WTC11 (cell line): ENCODE results near the gene NRSN1. TPM values are rescaled to one million over a fixed set of nuclear protein-coding genes. Genes with fewer than 3 reads are reported as not detected.
A peak's percentile ranks its signal among the peaks of the same experiment; 100 is the strongest.

Experiments
- ATAC-seq: fragments of 200-7000 bp; cut with Tn5 transposase; 2 replicates; pipeline ENCODE4 v1.10.0; 2021; ENCODE audit warnings: mild to moderate bottlenecking, moderate library complexity
- CTCF ChIA-PET: fragments of 300-600 bp; sonication (Branson Sonifier 250); formaldehyde crosslinking; loops from one replicate; lab custom pipeline; 2021; ENCODE audit warnings: antibody characterized with exemption; lab: Charles Lee
- POLR2A ChIA-PET: fragments of 350-600 bp; sonication (Branson Sonifier 250); formaldehyde crosslinking; loops from one replicate; lab custom pipeline; 2021; ENCODE audit warnings: antibody characterized with exemption; lab: Charles Lee
- DNase-seq: peaks from one replicate; pipeline ENCODE4 v3.0.0; 2021; ENCODE audit warnings: low spot score
- H3K27ac Mint-ChIP-seq: 2 replicates; pipeline ENCODE4 v1.8.0; 2021; ENCODE audit warnings: mixed read lengths
- H3K27me3 Mint-ChIP-seq: 2 replicates; pipeline ENCODE4 v1.8.0; 2021; ENCODE audit warnings: low read depth, mild to moderate bottlenecking, moderate library complexity, mixed read lengths
- H3K36me3 Mint-ChIP-seq: 2 replicates; pipeline ENCODE4 v1.8.0; 2021; ENCODE audit warnings: mixed read lengths
- H3K4me1 Mint-ChIP-seq: 2 replicates; pipeline ENCODE4 v1.8.0; 2022; ENCODE audit warnings: mixed read lengths
- H3K4me3 Mint-ChIP-seq: 2 replicates; pipeline ENCODE4 v1.8.0; 2021; ENCODE audit warnings: mild to moderate bottlenecking, moderate library complexity, mixed read lengths
- H3K9me3 Mint-ChIP-seq: 2 replicates; pipeline ENCODE4 v1.8.0; 2021; ENCODE audit warnings: mixed read lengths
- CBFB ChIP-seq: sonication (generic); formaldehyde crosslinking; IDR thresholded peaks from 2 replicates; pipeline ENCODE4 v1.8.1; 2022; ENCODE audit warnings: mild to moderate bottlenecking, low read depth, missing genetic modification reagents
- CREM ChIP-seq: sonication (generic); formaldehyde crosslinking; IDR thresholded peaks from 2 replicates; pipeline ENCODE4 v1.8.1; 2022; ENCODE audit warnings: mild to moderate bottlenecking, missing genetic modification reagents, moderate library complexity
- EMX1 ChIP-seq: fragments of 250-450 bp; sonication (Bioruptor Pico); IDR thresholded peaks from 2 replicates; pipeline ENCODE4 v1.8.0; 2021; ENCODE audit warnings: mild to moderate bottlenecking
- FOXK1 ChIP-seq: sonication (generic); formaldehyde crosslinking; IDR thresholded peaks from 2 replicates; pipeline ENCODE4 v1.8.0; 2022; ENCODE audit warnings: mild to moderate bottlenecking, moderate library complexity, missing genetic modification reagents
- MLX ChIP-seq: sonication (generic); formaldehyde crosslinking; IDR thresholded peaks from 2 replicates; pipeline ENCODE4 v1.8.1; 2023; ENCODE audit warnings: mild to moderate bottlenecking, missing genetic modification reagents, moderate library complexity
- MXD4 ChIP-seq: fragments of 250-450 bp; sonication (Bioruptor Pico); IDR thresholded peaks from 2 replicates; pipeline ENCODE4 v1.8.0; 2021; ENCODE audit warnings: mild to moderate bottlenecking, moderate library complexity, borderline replicate concordance
- NFYB ChIP-seq: sonication (generic); formaldehyde crosslinking; conservative IDR thresholded peaks from 2 replicates; pipeline ENCODE4 v1.8.0; 2022; ENCODE audit warnings: low read depth, missing genetic modification reagents
- RORB ChIP-seq: fragments of 250-450 bp; sonication (Bioruptor Pico); IDR thresholded peaks from 2 replicates; pipeline ENCODE4 v1.9.0; 2021; ENCODE audit warnings: mild to moderate bottlenecking
- SP1 ChIP-seq: sonication (generic); formaldehyde crosslinking; conservative IDR thresholded peaks from 2 replicates; pipeline ENCODE4 v1.8.1; 2022; ENCODE audit warnings: missing genetic modification reagents
- TCF7 ChIP-seq: sonication (generic); formaldehyde crosslinking; IDR thresholded peaks from 2 replicates; pipeline ENCODE4 v1.8.0; 2022; ENCODE audit warnings: mild to moderate bottlenecking, low read depth, missing genetic modification reagents, moderate library complexity
- USF1 ChIP-seq: sonication (generic); formaldehyde crosslinking; IDR thresholded peaks from 2 replicates; pipeline ENCODE4 v1.8.0; 2022; ENCODE audit warnings: mild to moderate bottlenecking, missing genetic modification reagents
- ZBTB21 ChIP-seq: sonication (generic); formaldehyde crosslinking; IDR thresholded peaks from 2 replicates; pipeline ENCODE4 v1.8.1; 2023; ENCODE audit warnings: mild to moderate bottlenecking, missing genetic modification reagents, borderline replicate concordance
- ZNF121 ChIP-seq: sonication (generic); formaldehyde crosslinking; IDR thresholded peaks from 2 replicates; pipeline ENCODE4 v1.8.0; 2023; ENCODE audit warnings: missing genetic modification reagents
- ZNF317 ChIP-seq: sonication (generic); formaldehyde crosslinking; IDR thresholded peaks from 2 replicates; pipeline ENCODE4 v1.8.1; 2023; ENCODE audit warnings: low read depth, mild to moderate bottlenecking, moderate library complexity, missing genetic modification reagents, borderline replicate concordance
- ZNF396 ChIP-seq: fragments of 250-450 bp; sonication (Bioruptor Pico); IDR thresholded peaks from 2 replicates; pipeline ENCODE4 v1.8.0; 2021; ENCODE audit warnings: mild to moderate bottlenecking, moderate library complexity, borderline replicate concordance
- ZNF423 ChIP-seq: fragments of 250-450 bp; sonication (Bioruptor Pico); IDR thresholded peaks from 2 replicates; pipeline ENCODE4 v2.1.2; 2022; ENCODE audit warnings: mild to moderate bottlenecking, moderate library complexity
- ZNF512 ChIP-seq: sonication (generic); formaldehyde crosslinking; IDR thresholded peaks from 2 replicates; pipeline ENCODE4 v1.8.1; 2022; ENCODE audit warnings: missing genetic modification reagents, borderline replicate concordance
- ZNF671 ChIP-seq: fragments of 250-450 bp; sonication (Bioruptor Pico); IDR thresholded peaks from 2 replicates; pipeline ENCODE4 v1.8.0; 2021; ENCODE audit warnings: mild to moderate bottlenecking
- total RNA-seq: library from RNA; stranded (reverse); gene quantifications from 3 replicates; pipeline ENCODE4 v1.2.3, GENCODE V29; 2021
- TF ChIP-seq, protein P1 (sequence below): sonication (generic); formaldehyde crosslinking; IDR thresholded peaks from 2 replicates; pipeline ENCODE4 v1.8.1; 2022; ENCODE audit warnings: low read depth, mild to moderate bottlenecking, moderate library complexity, missing genetic modification reagents, borderline replicate concordance
- TF ChIP-seq, protein P2 (sequence below): fragments of 250-450 bp; sonication (Bioruptor Pico); IDR thresholded peaks from 2 replicates; pipeline ENCODE4 v1.9.0; 2021; ENCODE audit warnings: mild to moderate bottlenecking

Gene NRSN1
- total RNA-seq, 1 experiment from 2014 or later: not detected

- Mint-ChIP-seq H3K36me3 (no peaks in the 10 kb centered on the region), H3K4me1 (peaks cover 6% of the 10 kb centered on the region; the same call in 1 of the 2 replicates), H3K27me3 (no peaks in the 10 kb centered on the region; the same call in 1 of the 2 replicates), H3K9me3 (no peaks in the 10 kb centered on the region), H3K4me3 (no peak overlapping the region), H3K27ac (no peak overlapping the region)
- DNase-seq: no peak
- ChIA-PET POLR2A (no interaction called here), CTCF (no interaction called here)
- TF ChIP-seq ZNF512 (CRISPR knock-in tag) (no peak), ZNF317 (CRISPR knock-in tag) (no peak), ZNF671 (CRISPR knock-in tag) (no peak), SP1 (CRISPR knock-in tag) (no peak), RORB (CRISPR knock-in tag) (no peak), TCF7 (CRISPR knock-in tag) (no peak), USF1 (no peak), ZNF396 (CRISPR knock-in tag) (no peak), FOXK1 (CRISPR knock-in tag) (no peak), MXD4 (CRISPR knock-in tag) (no peak), EMX1 (CRISPR knock-in tag) (no peak), ZNF121 (CRISPR knock-in tag) (no peak), CBFB (CRISPR knock-in tag) (no peak), ZBTB21 (CRISPR knock-in tag) (no peak)
- peak; percentile 65 for ATAC-seq
These were observed 15.6 kb upstream of the NRSN1 start for GRCh38 chr6:24110417-24110816.

DNA sequence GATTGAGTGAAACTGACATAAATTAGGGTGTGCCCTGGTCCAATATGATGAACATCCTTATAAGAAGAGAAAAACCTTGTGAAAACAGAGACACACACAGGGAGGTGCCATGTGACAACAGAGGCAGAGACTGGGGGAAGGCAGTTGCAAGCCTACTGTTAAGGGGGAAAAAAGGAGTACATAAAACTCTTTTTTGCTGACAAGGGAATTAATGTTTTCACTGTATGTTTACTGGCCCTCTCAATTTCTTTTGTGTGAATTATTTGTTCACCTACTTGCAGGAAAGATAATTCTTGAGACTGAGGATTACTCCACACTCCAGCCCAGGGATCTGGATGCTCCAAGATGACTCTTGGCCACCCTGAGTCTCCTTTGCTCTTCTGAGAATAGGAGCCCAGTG lies 12.1 kb upstream of the NRSN1 start:
- H3K27ac Mint-ChIP-seq: no peak overlapping the region
- ChIA-PET CTCF (no interaction called here), POLR2A (no interaction called here)
- no peaks in the 10 kb centered on the region for H3K9me3 Mint-ChIP-seq
- no peak overlapping the region for H3K4me3 Mint-ChIP-seq
- H3K36me3 Mint-ChIP-seq: no peaks in the 10 kb centered on the region
- no peaks in the 10 kb centered on the region; the same call in 1 of the 2 replicates for H3K27me3 Mint-ChIP-seq
- H3K4me1 Mint-ChIP-seq: peaks cover 6% of the 10 kb centered on the region; the same call in 1 of the 2 replicates
- no peak for ATAC-seq
- DNase-seq: no peak
- no peak for TF ChIP-seq ZNF423 (CRISPR knock-in tag)
- no peak for TF ChIP-seq MLX (CRISPR knock-in tag)
- no peak for TF ChIP-seq ZNF396 (CRISPR knock-in tag)
- TF ChIP-seq, protein P1, sequence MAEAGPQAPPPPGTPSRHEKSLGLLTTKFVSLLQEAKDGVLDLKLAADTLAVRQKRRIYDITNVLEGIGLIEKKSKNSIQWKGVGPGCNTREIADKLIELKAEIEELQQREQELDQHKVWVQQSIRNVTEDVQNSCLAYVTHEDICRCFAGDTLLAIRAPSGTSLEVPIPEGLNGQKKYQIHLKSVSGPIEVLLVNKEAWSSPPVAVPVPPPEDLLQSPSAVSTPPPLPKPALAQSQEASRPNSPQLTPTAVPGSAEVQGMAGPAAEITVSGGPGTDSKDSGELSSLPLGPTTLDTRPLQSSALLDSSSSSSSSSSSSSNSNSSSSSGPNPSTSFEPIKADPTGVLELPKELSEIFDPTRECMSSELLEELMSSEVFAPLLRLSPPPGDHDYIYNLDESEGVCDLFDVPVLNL: no peak
- no peak for TF ChIP-seq CREM (CRISPR knock-in tag)
- TF ChIP-seq, protein P2, sequence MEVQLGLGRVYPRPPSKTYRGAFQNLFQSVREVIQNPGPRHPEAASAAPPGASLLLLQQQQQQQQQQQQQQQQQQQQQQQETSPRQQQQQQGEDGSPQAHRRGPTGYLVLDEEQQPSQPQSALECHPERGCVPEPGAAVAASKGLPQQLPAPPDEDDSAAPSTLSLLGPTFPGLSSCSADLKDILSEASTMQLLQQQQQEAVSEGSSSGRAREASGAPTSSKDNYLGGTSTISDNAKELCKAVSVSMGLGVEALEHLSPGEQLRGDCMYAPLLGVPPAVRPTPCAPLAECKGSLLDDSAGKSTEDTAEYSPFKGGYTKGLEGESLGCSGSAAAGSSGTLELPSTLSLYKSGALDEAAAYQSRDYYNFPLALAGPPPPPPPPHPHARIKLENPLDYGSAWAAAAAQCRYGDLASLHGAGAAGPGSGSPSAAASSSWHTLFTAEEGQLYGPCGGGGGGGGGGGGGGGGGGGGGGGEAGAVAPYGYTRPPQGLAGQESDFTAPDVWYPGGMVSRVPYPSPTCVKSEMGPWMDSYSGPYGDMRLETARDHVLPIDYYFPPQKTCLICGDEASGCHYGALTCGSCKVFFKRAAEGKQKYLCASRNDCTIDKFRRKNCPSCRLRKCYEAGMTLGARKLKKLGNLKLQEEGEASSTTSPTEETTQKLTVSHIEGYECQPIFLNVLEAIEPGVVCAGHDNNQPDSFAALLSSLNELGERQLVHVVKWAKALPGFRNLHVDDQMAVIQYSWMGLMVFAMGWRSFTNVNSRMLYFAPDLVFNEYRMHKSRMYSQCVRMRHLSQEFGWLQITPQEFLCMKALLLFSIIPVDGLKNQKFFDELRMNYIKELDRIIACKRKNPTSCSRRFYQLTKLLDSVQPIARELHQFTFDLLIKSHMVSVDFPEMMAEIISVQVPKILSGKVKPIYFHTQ: no peak
- TF ChIP-seq NFYB (CRISPR knock-in tag): no peak
